Fibroblast of villous mesenchyme (primary cell): ENCODE measurements around the gene EYS. TPM values are rescaled to one million over a fixed set of nuclear protein-coding genes. Genes with fewer than 3 reads are reported as not detected.

Experiments used
- DNase-seq: peaks from one replicate; pipeline ENCODE4 v3.0.0-alpha.2; 2010; ENCODE audit warnings: low read depth
- H3K4me3 ChIP-seq: 2 replicates; pipeline ENCODE4 v1.5.1; 2011; ENCODE audit warnings: low read depth, mild to moderate bottlenecking, low read length
- CTCF ChIP-seq: IDR thresholded peaks from 2 replicates; pipeline ENCODE4 v1.5.1; 2012; ENCODE audit warnings: low read depth, mild to moderate bottlenecking, low read length; ENCODE audit not compliant: insufficient read depth
- total RNA-seq: library from RNA; depleted of rRNA; stranded (reverse); fragments of >200 nt; gene quantifications from 2 replicates; pipeline ENCODE4 v1.2.3, GENCODE V29; 2012

Gene EYS
- total RNA-seq, 1 donor = under 0.01 TPM

DNA sequence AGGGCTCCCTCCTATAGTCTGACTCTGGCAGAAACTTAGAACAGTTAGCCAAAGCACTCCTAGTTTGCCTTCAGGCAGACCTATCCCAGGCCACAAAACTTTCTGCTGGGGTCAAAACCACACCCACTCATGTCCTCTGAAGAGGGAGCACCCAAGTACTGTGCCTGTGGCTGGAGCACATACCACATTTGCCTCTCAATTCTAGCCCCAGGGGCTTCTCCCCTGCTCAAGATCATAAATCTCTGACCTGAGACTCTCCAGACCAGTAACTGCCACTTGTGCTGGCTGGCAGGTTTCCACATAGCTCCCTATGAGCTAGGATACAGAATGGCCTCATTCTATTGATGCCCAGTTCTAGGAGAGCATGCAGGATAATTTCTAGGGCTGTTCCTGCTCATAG is 781.0 kb downstream of the EYS start:
- DNase-seq = no peak
- TF ChIP-seq CTCF = no peak
- H3K4me3 ChIP-seq = no peak overlapping the region

GRCh38 chr6:64920257-64920656 is 786.8 kb downstream of the EYS start:
- no peak overlapping the region for H3K4me3 ChIP-seq
- DNase-seq = no peak
- no peak for TF ChIP-seq CTCF

DNA sequence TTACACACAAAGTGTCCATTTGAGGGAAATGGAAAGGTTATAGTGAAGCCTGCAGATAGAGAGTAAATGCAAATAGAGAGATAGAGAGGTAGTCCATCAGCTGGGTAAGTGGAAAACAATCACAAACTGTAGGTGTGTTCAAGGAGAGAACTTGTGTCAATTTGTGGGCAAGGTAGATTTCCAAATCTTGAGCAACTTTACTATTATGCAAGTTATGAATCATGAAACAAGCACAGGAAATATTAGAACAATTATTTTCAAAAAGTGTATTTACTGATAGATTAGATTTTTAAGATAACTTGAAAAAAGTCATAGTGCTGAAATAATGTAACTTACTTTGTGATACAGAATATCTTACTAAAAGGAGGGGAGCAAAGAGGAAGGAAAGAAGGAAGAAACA is 792.9 kb downstream of the EYS start:
- no peak for DNase-seq
- no peak for TF ChIP-seq CTCF
- H3K4me3 ChIP-seq = no peak overlapping the region

GRCh38 chr6:64912966-64913365 is 794.1 kb downstream of the EYS start:
- DNase-seq = no peak
- H3K4me3 ChIP-seq = no peak overlapping the region
- no peak for TF ChIP-seq CTCF

- no peak for DNase-seq
- no peak for TF ChIP-seq CTCF
- no peak overlapping the region for H3K4me3 ChIP-seq
Measured at GRCh38 chr6:64908104-64908503, 798.9 kb downstream of the EYS start.

DNA sequence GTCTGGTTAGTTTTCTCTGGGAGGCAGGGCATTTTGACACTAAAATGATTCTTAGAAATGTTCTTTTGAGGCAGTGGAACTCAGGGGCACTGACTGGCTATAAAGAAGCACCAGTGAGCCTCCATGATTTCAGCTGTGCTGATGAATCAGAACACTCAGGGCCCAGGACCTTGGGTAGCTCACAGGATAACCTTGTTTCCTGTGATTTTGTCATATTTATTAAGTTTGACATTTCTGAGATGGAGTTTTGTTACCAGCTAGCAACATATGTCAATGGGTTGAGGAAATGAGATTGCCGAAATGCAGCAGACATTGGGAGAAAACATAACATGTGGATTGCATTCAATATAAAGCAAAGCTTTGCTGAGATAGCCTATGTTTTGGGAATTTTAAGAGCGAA is 802.4 kb downstream of the EYS start:
- DNase-seq = no peak
- no peak overlapping the region for H3K4me3 ChIP-seq
- no peak for TF ChIP-seq CTCF

GRCh38 chr6:64902596-64902995 is 804.4 kb downstream of the EYS start:
- no peak for DNase-seq
- no peak overlapping the region for H3K4me3 ChIP-seq
- TF ChIP-seq CTCF = no peak
